Choroid plexus epithelial cell (primary cell): ENCODE results near the gene AHDC1.

Experiments
- DNase-seq: peaks from one replicate; pipeline ENCODE4 v3.0.0-alpha.2; 2010; ENCODE audit warnings: low read depth
- H3K4me3 ChIP-seq: 2 replicates; pipeline ENCODE4 v1.5.1; 2011; ENCODE audit warnings: low read depth, mild to moderate bottlenecking, control low read depth, low read length, moderate library complexity
- TF ChIP-seq, protein P1 (sequence below): conservative IDR thresholded peaks from 2 replicates; pipeline ENCODE4 v1.5.1; 2011; ENCODE audit warnings: low read depth, mild to moderate bottlenecking, control low read depth, inconsistent platforms, low read length, moderate library complexity

Gene AHDC1

GRCh38 chr1:27536010-27536757 is 67.8 kb downstream of the AHDC1 start:
- no peak overlapping the region for H3K4me3 ChIP-seq
- TF ChIP-seq, protein P1, sequence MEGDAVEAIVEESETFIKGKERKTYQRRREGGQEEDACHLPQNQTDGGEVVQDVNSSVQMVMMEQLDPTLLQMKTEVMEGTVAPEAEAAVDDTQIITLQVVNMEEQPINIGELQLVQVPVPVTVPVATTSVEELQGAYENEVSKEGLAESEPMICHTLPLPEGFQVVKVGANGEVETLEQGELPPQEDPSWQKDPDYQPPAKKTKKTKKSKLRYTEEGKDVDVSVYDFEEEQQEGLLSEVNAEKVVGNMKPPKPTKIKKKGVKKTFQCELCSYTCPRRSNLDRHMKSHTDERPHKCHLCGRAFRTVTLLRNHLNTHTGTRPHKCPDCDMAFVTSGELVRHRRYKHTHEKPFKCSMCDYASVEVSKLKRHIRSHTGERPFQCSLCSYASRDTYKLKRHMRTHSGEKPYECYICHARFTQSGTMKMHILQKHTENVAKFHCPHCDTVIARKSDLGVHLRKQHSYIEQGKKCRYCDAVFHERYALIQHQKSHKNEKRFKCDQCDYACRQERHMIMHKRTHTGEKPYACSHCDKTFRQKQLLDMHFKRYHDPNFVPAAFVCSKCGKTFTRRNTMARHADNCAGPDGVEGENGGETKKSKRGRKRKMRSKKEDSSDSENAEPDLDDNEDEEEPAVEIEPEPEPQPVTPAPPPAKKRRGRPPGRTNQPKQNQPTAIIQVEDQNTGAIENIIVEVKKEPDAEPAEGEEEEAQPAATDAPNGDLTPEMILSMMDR, result no peak
- DNase-seq, result no peak

- DNase-seq, result no peak
- no peak overlapping the region for H3K4me3 ChIP-seq
- TF ChIP-seq, protein P1, result no peak
These were observed 68.6 kb downstream of the AHDC1 start for GRCh38 chr1:27535386-27535785.

- TF ChIP-seq, protein P1, result no peak
- no peak for DNase-seq
- H3K4me3 ChIP-seq, result no peak overlapping the region
These were observed 71.8 kb downstream of the AHDC1 start for GRCh38 chr1:27531959-27532685.

DNA sequence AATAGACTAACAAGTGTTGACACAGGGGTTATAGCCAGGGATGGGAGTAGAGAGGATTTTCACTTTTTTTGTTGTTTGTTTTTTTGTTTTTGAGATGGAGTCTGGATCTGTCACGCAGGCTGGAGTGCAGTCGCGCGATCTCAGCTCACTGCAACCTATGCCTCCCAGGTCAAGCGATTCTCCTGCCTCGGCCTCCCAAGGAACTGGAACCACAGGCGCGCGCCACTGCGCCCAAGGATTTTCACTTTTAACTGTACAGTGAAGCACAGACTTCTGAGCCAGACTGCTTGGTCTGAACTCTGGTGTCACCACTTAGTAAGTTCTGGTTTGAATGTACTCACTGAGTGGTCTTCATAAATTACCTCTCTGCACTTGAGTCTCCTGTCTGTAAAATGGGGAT is 73.8 kb downstream of the AHDC1 start:
- no peak overlapping the region for H3K4me3 ChIP-seq
- TF ChIP-seq, protein P1, result no peak
- no peak for DNase-seq

GRCh38 chr1:27529704-27530018 is 74.3 kb downstream of the AHDC1 start:
- no peak overlapping the region for H3K4me3 ChIP-seq
- DNase-seq, result no peak
- TF ChIP-seq, protein P1, result no peak

- H3K4me3 ChIP-seq, result no peak overlapping the region
- TF ChIP-seq, protein P1, result no peak
- DNase-seq, result peak; percentile 66
These were observed 74.9 kb downstream of the AHDC1 start for GRCh38 chr1:27528818-27529703.
